Ishikawa (cell line): ENCODE results near the gene USP40.

Experiments used
- CEBPB ChIP-seq: IDR thresholded peaks from 2 replicates; pipeline ENCODE4 v1.6.1; 2012
- CREB1 ChIP-seq: IDR thresholded peaks from 2 replicates; pipeline ENCODE4 v1.6.1; 2012; ENCODE audit warnings: low read depth
- EGR1 ChIP-seq: IDR thresholded peaks from 2 replicates; pipeline ENCODE4 v1.6.1; 2012
- EP300 ChIP-seq: IDR thresholded peaks from 2 replicates; pipeline ENCODE4 v1.6.1; 2012; ENCODE audit warnings: borderline replicate concordance
- FOXM1 ChIP-seq: IDR thresholded peaks from 2 replicates; pipeline ENCODE4 v1.6.1; 2012; ENCODE audit warnings: low read depth, borderline replicate concordance
- NFIC ChIP-seq: IDR thresholded peaks from 2 replicates; pipeline ENCODE4 v1.6.1; 2012
- RAD21 ChIP-seq: IDR thresholded peaks from 2 replicates; pipeline ENCODE4 v1.6.1; 2012; ENCODE audit warnings: low read depth
- TAF1 ChIP-seq: IDR thresholded peaks from 2 replicates; pipeline ENCODE4 v1.6.1; 2012; ENCODE audit warnings: low read depth, mild to moderate bottlenecking
- TCF12 ChIP-seq: IDR thresholded peaks from 2 replicates; pipeline ENCODE4 v1.6.1; 2012; ENCODE audit warnings: low read depth
- TEAD4 ChIP-seq: IDR thresholded peaks from 2 replicates; pipeline ENCODE4 v1.6.1; 2012
- YY1 ChIP-seq: IDR thresholded peaks from 2 replicates; pipeline ENCODE4 v1.6.1; 2012; ENCODE audit warnings: low read depth
- ZBTB7A ChIP-seq: IDR thresholded peaks from 2 replicates; pipeline ENCODE4 v1.6.1; 2012; ENCODE audit warnings: low read depth
- TF ChIP-seq, protein P1 (sequence below): IDR thresholded peaks from 2 replicates; pipeline ENCODE4 v1.6.1; 2012
- TF ChIP-seq, protein P2 (sequence below): IDR thresholded peaks from 2 replicates; pipeline ENCODE4 v1.6.1; 2012
- TF ChIP-seq, protein P3 (sequence below): IDR thresholded peaks from 2 replicates; pipeline ENCODE4 v1.6.1; 2012; ENCODE audit warnings: low read depth, mild to moderate bottlenecking

USP40 gene

DNA sequence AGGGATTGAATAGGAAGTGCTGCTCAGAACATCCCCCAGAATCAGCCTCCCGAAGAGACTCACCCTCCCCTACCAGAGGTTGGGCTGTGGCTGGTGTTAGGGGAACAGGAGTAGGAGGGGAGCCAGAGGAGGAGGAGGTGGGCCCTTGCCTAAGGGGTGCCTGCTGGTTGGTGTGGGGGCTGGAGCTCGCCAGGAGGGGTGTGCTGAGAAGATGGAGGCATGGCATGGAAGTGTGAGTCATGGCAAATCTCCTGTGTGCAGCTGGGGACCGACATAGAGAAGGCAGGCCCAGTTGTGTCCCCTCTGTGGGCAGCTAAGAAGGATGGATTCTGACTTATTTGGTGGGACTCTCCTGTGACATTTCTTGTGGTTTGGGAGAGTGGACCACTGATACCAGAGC is 138.6 kb downstream of the USP40 start:
- TF ChIP-seq FOXM1 (no peak), CREB1 (no peak), TEAD4 (no peak), RAD21 (no peak), YY1 (no peak), CEBPB (no peak), EGR1 (no peak), NFIC (no peak), TAF1 (no peak), EP300 (no peak), ZBTB7A (no peak), TCF12 (no peak)
- TF ChIP-seq, protein P1, sequence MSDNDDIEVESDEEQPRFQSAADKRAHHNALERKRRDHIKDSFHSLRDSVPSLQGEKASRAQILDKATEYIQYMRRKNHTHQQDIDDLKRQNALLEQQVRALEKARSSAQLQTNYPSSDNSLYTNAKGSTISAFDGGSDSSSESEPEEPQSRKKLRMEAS, result no peak
- TF ChIP-seq, protein P2, sequence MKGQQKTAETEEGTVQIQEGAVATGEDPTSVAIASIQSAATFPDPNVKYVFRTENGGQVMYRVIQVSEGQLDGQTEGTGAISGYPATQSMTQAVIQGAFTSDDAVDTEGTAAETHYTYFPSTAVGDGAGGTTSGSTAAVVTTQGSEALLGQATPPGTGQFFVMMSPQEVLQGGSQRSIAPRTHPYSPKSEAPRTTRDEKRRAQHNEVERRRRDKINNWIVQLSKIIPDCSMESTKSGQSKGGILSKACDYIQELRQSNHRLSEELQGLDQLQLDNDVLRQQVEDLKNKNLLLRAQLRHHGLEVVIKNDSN, result no peak
- TF ChIP-seq, protein P3, sequence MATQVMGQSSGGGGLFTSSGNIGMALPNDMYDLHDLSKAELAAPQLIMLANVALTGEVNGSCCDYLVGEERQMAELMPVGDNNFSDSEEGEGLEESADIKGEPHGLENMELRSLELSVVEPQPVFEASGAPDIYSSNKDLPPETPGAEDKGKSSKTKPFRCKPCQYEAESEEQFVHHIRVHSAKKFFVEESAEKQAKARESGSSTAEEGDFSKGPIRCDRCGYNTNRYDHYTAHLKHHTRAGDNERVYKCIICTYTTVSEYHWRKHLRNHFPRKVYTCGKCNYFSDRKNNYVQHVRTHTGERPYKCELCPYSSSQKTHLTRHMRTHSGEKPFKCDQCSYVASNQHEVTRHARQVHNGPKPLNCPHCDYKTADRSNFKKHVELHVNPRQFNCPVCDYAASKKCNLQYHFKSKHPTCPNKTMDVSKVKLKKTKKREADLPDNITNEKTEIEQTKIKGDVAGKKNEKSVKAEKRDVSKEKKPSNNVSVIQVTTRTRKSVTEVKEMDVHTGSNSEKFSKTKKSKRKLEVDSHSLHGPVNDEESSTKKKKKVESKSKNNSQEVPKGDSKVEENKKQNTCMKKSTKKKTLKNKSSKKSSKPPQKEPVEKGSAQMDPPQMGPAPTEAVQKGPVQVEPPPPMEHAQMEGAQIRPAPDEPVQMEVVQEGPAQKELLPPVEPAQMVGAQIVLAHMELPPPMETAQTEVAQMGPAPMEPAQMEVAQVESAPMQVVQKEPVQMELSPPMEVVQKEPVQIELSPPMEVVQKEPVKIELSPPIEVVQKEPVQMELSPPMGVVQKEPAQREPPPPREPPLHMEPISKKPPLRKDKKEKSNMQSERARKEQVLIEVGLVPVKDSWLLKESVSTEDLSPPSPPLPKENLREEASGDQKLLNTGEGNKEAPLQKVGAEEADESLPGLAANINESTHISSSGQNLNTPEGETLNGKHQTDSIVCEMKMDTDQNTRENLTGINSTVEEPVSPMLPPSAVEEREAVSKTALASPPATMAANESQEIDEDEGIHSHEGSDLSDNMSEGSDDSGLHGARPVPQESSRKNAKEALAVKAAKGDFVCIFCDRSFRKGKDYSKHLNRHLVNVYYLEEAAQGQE, result no peak

DNA sequence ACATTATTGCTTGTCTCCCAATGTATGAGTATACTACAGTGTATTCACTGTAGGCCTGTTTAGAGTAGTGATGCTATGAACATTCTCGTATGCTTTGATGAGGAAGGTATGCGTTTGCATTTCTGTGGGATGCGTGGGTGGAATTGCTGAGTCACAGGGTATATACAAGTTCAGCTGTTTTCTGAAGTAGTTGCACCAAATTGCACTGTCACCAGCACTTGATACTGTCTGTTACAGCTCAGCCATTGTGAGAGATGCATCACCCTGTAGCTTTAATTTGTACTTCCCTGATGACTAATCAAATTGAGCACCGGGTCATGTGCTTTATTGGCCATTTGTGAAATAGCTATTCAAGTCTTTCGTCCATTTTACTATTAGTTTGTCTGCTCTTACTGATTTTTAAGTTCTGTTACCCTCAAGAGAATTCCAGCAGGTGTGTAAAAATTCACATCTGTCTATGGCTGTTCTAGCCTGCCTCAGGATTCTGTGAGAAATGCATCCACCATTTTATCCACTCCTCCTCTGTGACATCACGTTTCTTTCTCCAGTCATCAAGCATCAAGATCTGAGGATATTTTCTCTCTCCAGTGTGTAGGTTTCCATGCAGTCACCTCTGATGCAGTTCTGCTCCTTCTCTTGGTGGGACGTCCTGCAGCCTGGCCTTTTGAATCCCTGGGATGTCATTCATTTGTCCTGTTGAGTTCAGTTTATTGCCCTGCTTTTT is 139.8 kb downstream of the USP40 start:
- TF ChIP-seq EGR1 (peak; percentile 36; the same call in 1 of the 2 replicates), RAD21 (no peak), TEAD4 (no peak), CEBPB (no peak), YY1 (no peak)
- TF ChIP-seq, protein P3, result no peak
- TF ChIP-seq, protein P1, result no peak
